SK-N-SH (cell line): ENCODE results near the gene PLEKHG2. TPM values are rescaled to one million over a fixed set of nuclear protein-coding genes. Genes with fewer than 3 reads are reported as not detected.

Source experiments
- CTCF ChIA-PET: fragments of 300-600, 350-600 bp; formaldehyde crosslinking; extraction: SDS; loops from one replicate; lab custom pipeline; 2021; lab: Yijun Ruan, JAX
- POLR2A ChIA-PET: fragments of 350-600 bp; sonication (Branson Sonifier 250); formaldehyde crosslinking; extraction: SDS; loops from one replicate; lab custom pipeline; 2020; ENCODE audit warnings: antibody characterized with exemption, inconsistent platforms; lab: Yijun Ruan, JAX
- DNase-seq: peaks from one replicate; pipeline ENCODE4 v3.0.0; 2012
- H2AFZ ChIP-seq: fragments of 200-600 bp; sonication (generic); 2 replicates; pipeline ENCODE4 v1.8.1; 2016; ENCODE audit warnings: antibody characterized with exemption, mild to moderate bottlenecking, low read depth
- H3F3A ChIP-seq: fragments of 200-600 bp; sonication (generic); replicated peaks from 2 replicates; pipeline ENCODE3; 2016; ENCODE audit warnings: antibody characterized with exemption, mild to moderate bottlenecking; ENCODE audit not compliant: insufficient read depth
- H3K27ac ChIP-seq, 2 experiments: fragments of 200-500 bp in 1 of 2; fragments of 200-600 bp in 1 of 2; sonication (Bioruptor generic) in 1 of 2; sonication (generic), shearing (Covaris generic) in 1 of 2; 2 replicates each; pipeline versions ENCODE4 v1.5.1 to v1.6.1; 2014 to 2016; ENCODE audit warnings: low read depth in 2 of 2, inconsistent platforms in 1 of 2, low read length in 1 of 2, mild to moderate bottlenecking in 1 of 2, mixed read lengths in 1 of 2
- H3K27me3 ChIP-seq: fragments of 200-600 bp; sonication (generic), shearing (Covaris generic); 2 replicates; pipeline ENCODE4 v1.6.1; 2016; ENCODE audit warnings: mixed run types; ENCODE audit not compliant: insufficient read depth
- H3K36me3 ChIP-seq, 2 experiments: fragments of 200-500 bp in 1 of 2; fragments of 200-600 bp in 1 of 2; sonication (Bioruptor generic) in 1 of 2; sonication (generic) in 1 of 2; replicated peaks in 1 of 2; 2 replicates each; pipeline versions ENCODE3 to v1.5.1; 2014 to 2016; ENCODE audit warnings: low read length in 1 of 2, mild to moderate bottlenecking in 1 of 2; ENCODE audit not compliant: insufficient read depth in 2 of 2, control insufficient read depth in 1 of 2
- H3K4me1 ChIP-seq, 2 experiments: fragments of 200-500 bp in 1 of 2; fragments of 200-600 bp in 1 of 2; sonication (Bioruptor generic) in 1 of 2; sonication (generic), shearing (Covaris generic) in 1 of 2; 2 replicates each; pipeline versions ENCODE4 v1.5.1 to v1.6.1; 2014 to 2016; ENCODE audit warnings: low read depth in 1 of 2, low read length in 1 of 2, mixed run types in 1 of 2; ENCODE audit not compliant: insufficient read depth in 2 of 2, control insufficient read depth in 1 of 2
- H3K4me2 ChIP-seq: fragments of 200-600 bp; sonication (generic), shearing (Covaris generic); 2 replicates; pipeline ENCODE4 v1.6.1; 2017; ENCODE audit warnings: mixed run types
- H3K4me3 ChIP-seq, 2 experiments: fragments of 200-500 bp in 1 of 2; fragments of 200-600 bp in 1 of 2; sonication (Bioruptor generic) in 1 of 2; sonication (generic), shearing (Covaris generic) in 1 of 2; 2 replicates each; pipeline versions ENCODE4 v1.5.1 to v1.8.1; 2014 to 2016; ENCODE audit warnings: low read depth in 2 of 2, inconsistent platforms in 1 of 2, low read length in 1 of 2, mild to moderate bottlenecking in 1 of 2, mixed read lengths in 1 of 2, moderate library complexity in 1 of 2
- H3K79me2 ChIP-seq: fragments of 200-600 bp; sonication (generic); 2 replicates; pipeline ENCODE4 v1.8.1; 2017; ENCODE audit warnings: mild to moderate bottlenecking; ENCODE audit not compliant: insufficient read depth
- H3K9ac ChIP-seq: fragments of 200-600 bp; sonication (generic); 2 replicates; pipeline ENCODE4 v1.6.1; 2017; ENCODE audit warnings: mixed run types
- H3K9me2 ChIP-seq: fragments of 200-600 bp; sonication (generic); 2 replicates; pipeline ENCODE4 v1.6.1; 2017; ENCODE audit warnings: mixed run types
- H3K9me3 ChIP-seq: fragments of 200-600 bp; sonication (generic); 2 replicates; pipeline ENCODE4 v1.6.1; 2017; ENCODE audit warnings: mixed run types, mild to moderate bottlenecking, moderate library complexity
- H4K20me1 ChIP-seq: fragments of 200-600 bp; sonication (generic); 2 replicates; pipeline ENCODE4 v1.6.1; 2017; ENCODE audit warnings: mild to moderate bottlenecking, mixed run types; ENCODE audit not compliant: insufficient read depth
- CHD2 ChIP-seq: fragments of 150-350 bp; IDR thresholded peaks from 2 replicates; pipeline ENCODE4 v1.6.1; 2018; ENCODE audit warnings: low read length; ENCODE audit not compliant: partially characterized antibody
- FOXJ3 ChIP-seq: sonication (generic); formaldehyde crosslinking; IDR thresholded peaks from 2 replicates; pipeline ENCODE4 v1.5.1; 2020; ENCODE audit warnings: mild to moderate bottlenecking, missing genetic modification reagents
- FOXM1 ChIP-seq: IDR thresholded peaks from 2 replicates; pipeline ENCODE4 v1.4.0; 2012; ENCODE audit warnings: low read depth, mild to moderate bottlenecking
- GABPA ChIP-seq: IDR thresholded peaks from 2 replicates; pipeline ENCODE4 v1.4.0; 2012; ENCODE audit warnings: low read depth, mild to moderate bottlenecking
- MAX ChIP-seq: IDR thresholded peaks from 2 replicates; pipeline ENCODE4 v1.4.0; 2012; ENCODE audit warnings: low read depth
- MXI1 ChIP-seq: IDR thresholded peaks from 2 replicates; pipeline ENCODE4 v1.6.1; 2012; ENCODE audit warnings: mild to moderate bottlenecking, low read depth, low read length, improper control_type of control experiment
- NFIC ChIP-seq: IDR thresholded peaks from 2 replicates; pipeline ENCODE4 v1.4.0; 2012; ENCODE audit warnings: borderline replicate concordance
- RCOR1 ChIP-seq: fragments of 150-350 bp; IDR thresholded peaks from 2 replicates; pipeline ENCODE4 v1.6.1; 2017; ENCODE audit warnings: antibody characterized with exemption, low read length
- TAF1 ChIP-seq: IDR thresholded peaks from 2 replicates; pipeline ENCODE4 v1.6.1; 2012; ENCODE audit warnings: low read depth, mild to moderate bottlenecking, low read length, moderate library complexity, borderline replicate concordance
- TCF12 ChIP-seq: IDR thresholded peaks from 2 replicates; pipeline ENCODE4 v1.4.0; 2012
- WGBS: methylation state at CpG from one replicate; pipeline ENCODE4 v1.1.6; 2017; ENCODE audit warnings: low lambda C conversion rate; 5-methylcytosine and 5-hydroxymethylcytosine counted together
- polyA plus RNA-seq, 3 experiments: library from polyadenylated mRNA; depleted of rRNA; stranded (reverse); fragments of >200 nt; gene quantifications; 2 replicates each; pipeline ENCODE4 v1.2.3, GENCODE V29; 2012
- TF ChIP-seq, protein P1 (sequence below): fragments of 150-350 bp; IDR thresholded peaks from 2 replicates; pipeline ENCODE4 v1.6.1; 2017; ENCODE audit warnings: antibody characterized with exemption, low read length, low read depth, borderline replicate concordance
- TF ChIP-seq, protein P2 (sequence below): IDR thresholded peaks from 2 replicates; pipeline ENCODE4; 2012
- TF ChIP-seq, protein P3 (sequence below): IDR thresholded peaks from 2 replicates; pipeline ENCODE4 v1.4.0; 2012; ENCODE audit warnings: low read depth, borderline replicate concordance

Gene PLEKHG2
- polyA plus RNA-seq, 1 of the 3 experiments (the other 2 are of a cell fraction): 13.6 TPM

DNA sequence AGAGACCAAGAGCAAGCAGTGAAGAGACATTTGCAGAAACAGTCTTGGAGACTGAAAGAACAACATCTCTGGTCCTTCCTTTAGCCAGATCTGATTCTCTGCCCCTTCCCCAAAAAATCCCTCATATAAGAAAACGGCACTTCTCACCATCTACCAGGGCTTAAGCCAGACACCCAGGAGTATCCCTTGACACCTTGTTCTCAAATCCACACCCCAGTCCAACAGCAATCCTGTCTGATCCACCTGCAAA is 1.7 kb upstream of the PLEKHG2 start:
- Histone ChIP-seq H3K9me3 (no peaks in the 10 kb centered on the region), H3K4me1 (peaks cover 29 to 44% of the 10 kb centered on the region in 2 experiments; a peak in 3 of 4 replicates), H4K20me1 (peaks cover 29% of the 10 kb centered on the region), H3K27ac (peak overlapping the region in 1 of 2 experiments; percentile 91; a peak in 2 of 4 replicates), H3K27me3 (no peaks in the 10 kb centered on the region), H3K9me2 (no peaks in the 10 kb centered on the region), H3K79me2 (peaks cover 60% of the 10 kb centered on the region), H3K36me3 (peaks cover 0 to 7% of the 10 kb centered on the region in 2 experiments), H3K4me3 (no peak overlapping the region), H3K9ac (peak overlapping the region; percentile 68), H3F3A (peaks cover 38% of the 10 kb centered on the region), H3K4me2 (peak overlapping the region; percentile 92), H2AFZ (no peak overlapping the region)
- WGBS: 88% methylated on average over 1 of the region's 1 CpG
- no peak for TF ChIP-seq MAX
- no peak for TF ChIP-seq FOXM1
- TF ChIP-seq MXI1: no peak
- TF ChIP-seq, protein P1, sequence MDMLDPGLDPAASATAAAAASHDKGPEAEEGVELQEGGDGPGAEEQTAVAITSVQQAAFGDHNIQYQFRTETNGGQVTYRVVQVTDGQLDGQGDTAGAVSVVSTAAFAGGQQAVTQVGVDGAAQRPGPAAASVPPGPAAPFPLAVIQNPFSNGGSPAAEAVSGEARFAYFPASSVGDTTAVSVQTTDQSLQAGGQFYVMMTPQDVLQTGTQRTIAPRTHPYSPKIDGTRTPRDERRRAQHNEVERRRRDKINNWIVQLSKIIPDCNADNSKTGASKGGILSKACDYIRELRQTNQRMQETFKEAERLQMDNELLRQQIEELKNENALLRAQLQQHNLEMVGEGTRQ: no peak
- no peak for TF ChIP-seq NFIC
- no peak for TF ChIP-seq CHD2
- TF ChIP-seq TCF12: no peak
- no peak for TF ChIP-seq RCOR1
- TF ChIP-seq, protein P2, sequence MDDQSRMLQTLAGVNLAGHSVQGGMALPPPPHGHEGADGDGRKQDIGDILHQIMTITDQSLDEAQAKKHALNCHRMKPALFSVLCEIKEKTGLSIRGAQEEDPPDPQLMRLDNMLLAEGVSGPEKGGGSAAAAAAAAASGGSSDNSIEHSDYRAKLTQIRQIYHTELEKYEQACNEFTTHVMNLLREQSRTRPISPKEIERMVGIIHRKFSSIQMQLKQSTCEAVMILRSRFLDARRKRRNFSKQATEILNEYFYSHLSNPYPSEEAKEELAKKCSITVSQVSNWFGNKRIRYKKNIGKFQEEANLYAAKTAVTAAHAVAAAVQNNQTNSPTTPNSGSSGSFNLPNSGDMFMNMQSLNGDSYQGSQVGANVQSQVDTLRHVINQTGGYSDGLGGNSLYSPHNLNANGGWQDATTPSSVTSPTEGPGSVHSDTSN: no peak
- TF ChIP-seq, protein P3, sequence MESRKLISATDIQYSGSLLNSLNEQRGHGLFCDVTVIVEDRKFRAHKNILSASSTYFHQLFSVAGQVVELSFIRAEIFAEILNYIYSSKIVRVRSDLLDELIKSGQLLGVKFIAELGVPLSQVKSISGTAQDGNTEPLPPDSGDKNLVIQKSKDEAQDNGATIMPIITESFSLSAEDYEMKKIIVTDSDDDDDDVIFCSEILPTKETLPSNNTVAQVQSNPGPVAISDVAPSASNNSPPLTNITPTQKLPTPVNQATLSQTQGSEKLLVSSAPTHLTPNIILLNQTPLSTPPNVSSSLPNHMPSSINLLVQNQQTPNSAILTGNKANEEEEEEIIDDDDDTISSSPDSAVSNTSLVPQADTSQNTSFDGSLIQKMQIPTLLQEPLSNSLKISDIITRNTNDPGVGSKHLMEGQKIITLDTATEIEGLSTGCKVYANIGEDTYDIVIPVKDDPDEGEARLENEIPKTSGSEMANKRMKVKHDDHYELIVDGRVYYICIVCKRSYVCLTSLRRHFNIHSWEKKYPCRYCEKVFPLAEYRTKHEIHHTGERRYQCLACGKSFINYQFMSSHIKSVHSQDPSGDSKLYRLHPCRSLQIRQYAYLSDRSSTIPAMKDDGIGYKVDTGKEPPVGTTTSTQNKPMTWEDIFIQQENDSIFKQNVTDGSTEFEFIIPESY: no peak
- no peak for TF ChIP-seq FOXJ3
- no peak for DNase-seq
- ChIA-PET POLR2A (interaction anchor here (1.0 kb wide), 1 partner anchor 13 kb away, joined by 4 read pairs; no protein-coding TSS in a partner anchor), CTCF (interaction anchor here (0.9 to 5.1 kb wide), 5 partner anchors 11 to 233 kb away, joined by 3 to 106 read pairs (median 18); partner anchors contain the start of genes MED29, PAF1 and RPS16)

- H3K4me1 ChIP-seq: peaks cover 29 to 44% of the 10 kb centered on the region in 2 experiments; a peak in 3 of 4 replicates
- H4K20me1 ChIP-seq: peaks cover 29% of the 10 kb centered on the region
- peak overlapping the region; percentile 43 for H3K9ac ChIP-seq
- H3K9me2 ChIP-seq: no peaks in the 10 kb centered on the region
- H3F3A ChIP-seq: peaks cover 33% of the 10 kb centered on the region
- H2AFZ ChIP-seq: no peak overlapping the region
- H3K27me3 ChIP-seq: no peaks in the 10 kb centered on the region
- H3K4me2 ChIP-seq: peak overlapping the region; percentile 92
- H3K36me3 ChIP-seq: peaks cover 3 to 7% of the 10 kb centered on the region in 2 experiments
- WGBS: 41% methylated on average over 9 of the region's 9 CpGs
- ChIA-PET POLR2A (interaction anchor here (0.6 to 1.8 kb wide), 3 partner anchors 13 to 25 kb away, joined by 3 to 14 read pairs (median 4); partner anchors contain the start of gene RPS16), CTCF (interaction anchor here (0.6 to 5.1 kb wide), 19 partner anchors 9 to 289 kb away, joined by 3 to 106 read pairs (median 6); partner anchors contain the start of genes EID2B, MED29, PAF1 and RPS16)
- H3K79me2 ChIP-seq: peaks cover 64% of the 10 kb centered on the region
- peak overlapping the region; percentile 66 to 92; a peak in 3 of 4 replicates for H3K4me3 ChIP-seq
- H3K9me3 ChIP-seq: no peaks in the 10 kb centered on the region
- no peak for DNase-seq
- TF ChIP-seq GABPA (no peak), FOXJ3 (no peak), TAF1 (no peak)
- H3K27ac ChIP-seq: peak overlapping the region; percentile 74 to 91
These were observed 1.2 kb upstream of the PLEKHG2 start for GRCh38 chr19:39411081-39411831.
